Brain microvascular endothelial cell (primary cell): ENCODE data around the gene OPRL1.

ENCODE experiments used
- DNase-seq: peaks from one replicate; pipeline ENCODE4 v3.0.0-alpha.2; 2020
- H3K27ac ChIP-seq: fragments of 250-450 bp; sonication (Bioruptor Pico); 2 replicates; pipeline ENCODE4 v1.5.1; 2020; ENCODE audit warnings: mild to moderate bottlenecking, moderate library complexity
- H3K27me3 ChIP-seq: fragments of 250-450 bp; sonication (Bioruptor Pico); replicated peaks from 2 replicates; pipeline ENCODE4 v1.5.1; 2020; ENCODE audit warnings: mild to moderate bottlenecking
- H3K36me3 ChIP-seq: fragments of 250-450 bp; sonication (Bioruptor Pico); replicated peaks from 2 replicates; pipeline ENCODE4 v1.5.1; 2020; ENCODE audit warnings: mild to moderate bottlenecking
- H3K4me3 ChIP-seq: 2 replicates; pipeline ENCODE4 v1.5.1; 2011; ENCODE audit warnings: low read depth, mild to moderate bottlenecking, control low read depth, low read length, moderate library complexity
- in situ Hi-C: cut with HindIII; loops from 2 replicates; pipeline ENCODE4 v1.10.0; 2017; ENCODE audit warnings: low sequenced_read_pairs, low pct_ligation_motif_present
- TF ChIP-seq, protein P1 (sequence below): IDR thresholded peaks from 2 replicates; pipeline ENCODE4 v1.5.1; 2011; ENCODE audit warnings: low read depth, mild to moderate bottlenecking, moderate library complexity, low read length, control low read depth, inconsistent platforms; ENCODE audit errors: missing control alignments

The OPRL1 gene

DNA sequence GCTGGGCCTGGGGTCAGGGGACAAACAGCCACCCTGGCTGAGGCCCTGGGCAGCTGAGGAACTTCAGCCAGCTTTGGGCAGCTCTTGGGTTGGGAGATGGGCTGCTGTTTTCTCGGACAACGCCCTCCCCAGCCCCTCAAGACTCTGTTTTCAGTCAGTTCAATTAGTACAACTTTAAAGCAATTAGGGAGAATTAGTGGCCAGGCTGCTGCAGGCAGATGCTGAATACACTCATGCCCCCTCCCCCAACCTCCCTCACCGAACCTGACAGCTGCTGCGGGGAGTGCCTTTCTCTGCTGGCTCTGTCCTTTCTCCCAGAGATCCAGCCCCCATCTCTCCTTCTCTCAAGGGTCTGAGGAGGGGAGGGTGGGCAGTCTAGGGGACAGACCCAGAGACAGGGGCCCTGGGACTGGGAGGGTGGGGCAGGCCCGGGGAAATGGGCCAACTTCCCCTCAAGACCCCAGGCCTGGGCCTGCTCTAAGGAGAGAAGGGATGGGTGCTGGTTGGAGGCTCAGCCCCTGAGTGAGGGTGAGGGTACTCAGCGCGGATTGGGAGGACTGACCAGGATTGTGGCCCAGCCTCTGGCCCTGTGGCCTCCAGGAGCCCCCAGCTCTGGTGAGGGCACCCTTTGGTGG is 66.5 kb downstream of the OPRL1 start:
- Histone ChIP-seq H3K27me3 (no peaks in the 10 kb centered on the region), H3K27ac (no peak overlapping the region), H3K36me3 (no peaks in the 10 kb centered on the region), H3K4me3 (no peak overlapping the region)
- TF ChIP-seq, protein P1, sequence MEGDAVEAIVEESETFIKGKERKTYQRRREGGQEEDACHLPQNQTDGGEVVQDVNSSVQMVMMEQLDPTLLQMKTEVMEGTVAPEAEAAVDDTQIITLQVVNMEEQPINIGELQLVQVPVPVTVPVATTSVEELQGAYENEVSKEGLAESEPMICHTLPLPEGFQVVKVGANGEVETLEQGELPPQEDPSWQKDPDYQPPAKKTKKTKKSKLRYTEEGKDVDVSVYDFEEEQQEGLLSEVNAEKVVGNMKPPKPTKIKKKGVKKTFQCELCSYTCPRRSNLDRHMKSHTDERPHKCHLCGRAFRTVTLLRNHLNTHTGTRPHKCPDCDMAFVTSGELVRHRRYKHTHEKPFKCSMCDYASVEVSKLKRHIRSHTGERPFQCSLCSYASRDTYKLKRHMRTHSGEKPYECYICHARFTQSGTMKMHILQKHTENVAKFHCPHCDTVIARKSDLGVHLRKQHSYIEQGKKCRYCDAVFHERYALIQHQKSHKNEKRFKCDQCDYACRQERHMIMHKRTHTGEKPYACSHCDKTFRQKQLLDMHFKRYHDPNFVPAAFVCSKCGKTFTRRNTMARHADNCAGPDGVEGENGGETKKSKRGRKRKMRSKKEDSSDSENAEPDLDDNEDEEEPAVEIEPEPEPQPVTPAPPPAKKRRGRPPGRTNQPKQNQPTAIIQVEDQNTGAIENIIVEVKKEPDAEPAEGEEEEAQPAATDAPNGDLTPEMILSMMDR, result no peak
- in situ Hi-C loops, result no loop called here
- DNase-seq, result no peak

- no peak overlapping the region for H3K27ac ChIP-seq
- TF ChIP-seq, protein P1, result no peak
- DNase-seq, result no peak
- no peak overlapping the region for H3K4me3 ChIP-seq
- in situ Hi-C loops, result no loop called here
- no peaks in the 10 kb centered on the region for H3K36me3 ChIP-seq
- H3K27me3 ChIP-seq, result no peaks in the 10 kb centered on the region
Observed at GRCh38 chr20:64146936-64147477, 67.1 kb downstream of the OPRL1 start.

DNA sequence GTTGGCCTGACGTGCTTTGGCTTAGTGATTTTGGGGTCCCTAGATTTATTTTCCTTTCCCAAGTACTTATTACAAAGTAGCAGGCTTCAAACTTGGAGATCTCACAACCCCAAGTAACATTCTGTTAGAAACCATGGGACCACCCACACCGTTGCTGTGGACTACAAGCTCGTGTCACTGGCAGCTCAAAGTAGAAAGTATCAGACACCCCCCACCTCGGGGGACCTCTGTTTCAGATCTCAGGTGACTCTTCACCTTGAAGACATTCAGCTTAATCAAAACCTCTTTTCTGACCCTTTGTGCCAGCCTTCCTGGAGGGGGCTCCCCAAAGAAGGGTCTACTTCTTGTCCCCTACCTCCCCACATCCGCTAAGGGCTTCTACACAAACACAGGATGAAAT is 68.7 kb downstream of the OPRL1 start:
- H3K27ac ChIP-seq, result no peak overlapping the region
- H3K4me3 ChIP-seq, result no peak overlapping the region
- in situ Hi-C loops, result no loop called here
- H3K36me3 ChIP-seq, result no peaks in the 10 kb centered on the region
- no peak for DNase-seq
- TF ChIP-seq, protein P1, result no peak
- H3K27me3 ChIP-seq, result no peaks in the 10 kb centered on the region

- no peak for DNase-seq
- Histone ChIP-seq H3K27ac (no peak overlapping the region), H3K27me3 (no peaks in the 10 kb centered on the region), H3K4me3 (no peak overlapping the region), H3K36me3 (no peaks in the 10 kb centered on the region)
- TF ChIP-seq, protein P1, result no peak
- in situ Hi-C loops, result no loop called here
Observed at GRCh38 chr20:64149141-64149540, 69.3 kb downstream of the OPRL1 start.

DNA sequence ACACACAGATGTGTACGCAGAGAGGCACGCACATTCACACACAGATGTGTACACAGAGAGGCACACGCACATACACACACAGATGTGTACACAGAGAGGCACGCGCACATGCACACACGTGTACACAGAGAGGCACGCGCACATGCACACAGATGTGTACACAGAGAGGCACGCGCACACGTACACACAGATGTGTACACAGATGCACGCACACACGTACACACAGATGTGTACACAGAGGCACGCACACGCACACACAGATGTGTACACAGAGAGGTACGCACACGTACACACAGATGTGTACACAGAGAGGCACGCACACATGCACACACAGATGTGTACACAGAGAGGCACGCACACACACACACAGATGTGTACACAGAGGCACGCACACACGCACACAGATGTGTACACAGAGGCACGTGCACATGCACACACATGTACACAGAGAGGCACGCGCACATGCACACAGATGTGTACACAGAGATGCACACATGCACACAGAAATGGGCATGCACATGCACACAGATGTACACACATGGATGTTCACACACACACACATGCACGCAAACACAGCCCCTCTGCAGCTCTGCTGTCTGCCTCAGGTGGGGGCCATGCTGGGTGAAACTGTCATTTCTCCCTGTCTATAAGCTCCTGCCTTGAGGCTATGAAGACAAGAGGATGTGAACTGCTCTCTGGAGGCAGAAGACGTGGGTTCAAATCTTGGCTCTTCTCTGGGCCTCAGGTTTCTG is 70.1 kb downstream of the OPRL1 start:
- Histone ChIP-seq H3K27me3 (no peaks in the 10 kb centered on the region), H3K4me3 (no peak overlapping the region), H3K36me3 (no peaks in the 10 kb centered on the region), H3K27ac (no peak overlapping the region)
- TF ChIP-seq, protein P1, result no peak
- in situ Hi-C loops, result no loop called here
- DNase-seq, result no peak
